H1 (cell line): ENCODE results near the gene ARHGEF38. TPM values are rescaled to one million over a fixed set of nuclear protein-coding genes. Genes with fewer than 3 reads are reported as not detected.

Experiments
- CTCF ChIA-PET: fragments of 300-600 bp; sonication (Branson Sonifier 250); formaldehyde crosslinking; loops from one replicate; lab custom pipeline; 2021; ENCODE audit not compliant: partially characterized antibody; lab: Charles Lee
- POLR2A ChIA-PET: fragments of 300-600 bp; sonication (Branson Sonifier 250); formaldehyde crosslinking; loops from one replicate; lab custom pipeline; 2021; ENCODE audit warnings: inconsistent platforms; ENCODE audit not compliant: partially characterized antibody; lab: Charles Lee
- DNase-seq, 2 experiments: peaks; one replicate each; pipeline versions ENCODE4 v3.0.0 to v3.0.0-alpha.2; 2010 to 2022; ENCODE audit warnings: low spot score in 2 of 2, low read depth in 1 of 2, mixed read lengths in 1 of 2
- FAIRE-seq: peaks from 2 replicates; lab custom pipeline; 2011; peaks lifted over from hg19 to GRCh38; lab: Jason Lieb, UNC
- H2AFZ ChIP-seq: 2 replicates; pipeline ENCODE4 v1.8.1; 2012; ENCODE audit warnings: low read length, inconsistent platforms
- H2AK5ac ChIP-seq: 2 replicates; pipeline ENCODE4 v1.6.1; 2013; ENCODE audit warnings: low read depth, low read length
- H2BK120ac ChIP-seq: replicated peaks from 2 replicates; pipeline ENCODE3; 2013; ENCODE audit warnings: low read depth, low read length, inconsistent platforms
- H2BK12ac ChIP-seq: 2 replicates; pipeline ENCODE4 v1.6.1; 2013; ENCODE audit warnings: low read depth, low read length
- H2BK15ac ChIP-seq: 2 replicates; pipeline ENCODE4 v1.6.1; 2013; ENCODE audit warnings: low read length
- H2BK20ac ChIP-seq: 2 replicates; pipeline ENCODE4 v1.6.1; 2013; ENCODE audit warnings: low read length
- H2BK5ac ChIP-seq: 2 replicates; pipeline ENCODE4 v1.6.1; 2013; ENCODE audit warnings: low read depth, low read length
- H3K14ac ChIP-seq: 2 replicates; pipeline ENCODE4 v1.6.1; 2013; ENCODE audit warnings: inconsistent platforms; ENCODE audit not compliant: insufficient read length
- H3K18ac ChIP-seq: 2 replicates; pipeline ENCODE4 v1.6.1; 2013; ENCODE audit warnings: low read length; ENCODE audit errors: extremely low read depth
- H3K23ac ChIP-seq: 2 replicates; pipeline ENCODE4 v1.6.1; 2013; ENCODE audit warnings: inconsistent platforms; ENCODE audit not compliant: insufficient read length
- H3K23me2 ChIP-seq: 2 replicates; pipeline ENCODE4 v1.6.1; 2013; ENCODE audit warnings: low read depth, low read length
- H3K27ac ChIP-seq: 2 replicates; pipeline ENCODE4 v1.6.1; 2011; ENCODE audit warnings: low read depth, low read length, inconsistent platforms
- H3K27me3 ChIP-seq, 4 experiments: replicated peaks in 1 of 4; 1 replicate in 1 of 4; 2 replicates in 3 of 4; pipeline versions ENCODE4 v1.6.1 to v1.8.1; 2011 to 2013; ENCODE audit warnings: low read length in 3 of 4, mild to moderate bottlenecking in 3 of 4, inconsistent platforms in 2 of 4, mixed read lengths in 2 of 4, moderate library complexity in 1 of 4; ENCODE audit not compliant: control insufficient read depth in 3 of 4, insufficient read depth in 3 of 4; ENCODE audit errors: extremely low read depth in 1 of 4
- H3K36me3 ChIP-seq, 4 experiments: 2 replicates each; pipeline versions ENCODE4 v1.6.1 to v1.8.1; 2011 to 2013; ENCODE audit warnings: mild to moderate bottlenecking in 4 of 4, low read length in 3 of 4, moderate library complexity in 2 of 4, control low read depth in 1 of 4, inconsistent platforms in 1 of 4; ENCODE audit not compliant: insufficient read depth in 4 of 4, control insufficient read depth in 2 of 4
- H3K4ac ChIP-seq: replicated peaks from 2 replicates; pipeline ENCODE3; 2013; ENCODE audit warnings: low read length, low read depth, mixed read lengths, inconsistent platforms; ENCODE audit not compliant: insufficient read length
- H3K4me1 ChIP-seq, 4 experiments: replicated peaks in 1 of 4; 1 replicate in 1 of 4; 2 replicates in 3 of 4; pipeline versions ENCODE4 v1.6.1 to v1.8.1; 2011 to 2013; ENCODE audit warnings: low read length in 3 of 4, inconsistent platforms in 2 of 4, mixed read lengths in 1 of 4; ENCODE audit not compliant: insufficient read depth in 4 of 4, control insufficient read depth in 3 of 4
- H3K4me2 ChIP-seq, 2 experiments: 2 replicates each; pipeline versions ENCODE4 v1.6.1 to v1.8.1; 2011 to 2013; ENCODE audit warnings: low read depth in 2 of 2, low read length in 2 of 2, control low read depth in 1 of 2, inconsistent platforms in 1 of 2, mild to moderate bottlenecking in 1 of 2; ENCODE audit not compliant: insufficient read depth in 1 of 2
- H3K4me3 ChIP-seq, 4 experiments: fragments of 200-600, 300-600 bp in 1 of 4; sonication (generic), shearing (Covaris generic), sonication (Bioruptor Twin) in 1 of 4; 2 replicates each; pipeline versions ENCODE4 v1.5.1 to v1.8.1; 2011 to 2016; ENCODE audit warnings: low read length in 4 of 4, low read depth in 3 of 4, control low read depth in 2 of 4, inconsistent platforms in 2 of 4, mild to moderate bottlenecking in 2 of 4, mixed read lengths in 1 of 4, moderate library complexity in 1 of 4; ENCODE audit not compliant: insufficient read depth in 2 of 4; ENCODE audit errors: extremely low read depth in 1 of 4
- H3K56ac ChIP-seq: replicated peaks from 2 replicates; pipeline ENCODE3; 2013; ENCODE audit warnings: low read depth, mild to moderate bottlenecking, mixed read lengths, low read length, inconsistent platforms; ENCODE audit not compliant: insufficient read length
- H3K79me1 ChIP-seq: 2 replicates; pipeline ENCODE4 v1.6.1; 2013; ENCODE audit warnings: low read depth, low read length, control low read depth
- H3K79me2 ChIP-seq, 2 experiments: 2 replicates each; pipeline versions ENCODE4 v1.6.1 to v1.8.1; 2012 to 2013; ENCODE audit warnings: low read length in 2 of 2, mild to moderate bottlenecking in 2 of 2, inconsistent platforms in 1 of 2; ENCODE audit not compliant: insufficient read depth in 2 of 2, control insufficient read depth in 1 of 2
- H3K9ac ChIP-seq, 4 experiments: replicated peaks in 1 of 4; 1 replicate in 1 of 4; 2 replicates in 3 of 4; pipeline versions ENCODE4 v1.6.1 to v1.8.1; 2011 to 2013; ENCODE audit warnings: low read depth in 3 of 4, low read length in 3 of 4, control low read depth in 2 of 4, mild to moderate bottlenecking in 2 of 4, moderate library complexity in 2 of 4, inconsistent platforms in 1 of 4; ENCODE audit errors: extremely low read depth in 1 of 4
- H3K9me3 ChIP-seq, 2 experiments: 2 replicates each; pipeline versions ENCODE4 v1.6.1 to v1.8.1; 2012 to 2013; ENCODE audit warnings: mild to moderate bottlenecking in 2 of 2, moderate library complexity in 2 of 2, control low read depth in 1 of 2, inconsistent platforms in 1 of 2, low read depth in 1 of 2, low read length in 1 of 2, mixed read lengths in 1 of 2; ENCODE audit not compliant: insufficient read depth in 2 of 2
- H4K20me1 ChIP-seq, 2 experiments: replicated peaks in 1 of 2; 2 replicates each; pipeline versions ENCODE3 to v1.8.1; 2011 to 2013; ENCODE audit warnings: inconsistent platforms in 2 of 2, low read length in 2 of 2, mild to moderate bottlenecking in 1 of 2; ENCODE audit not compliant: insufficient read depth in 2 of 2, control insufficient read depth in 1 of 2
- H4K5ac ChIP-seq: 2 replicates; pipeline ENCODE4 v1.6.1; 2013; ENCODE audit warnings: low read length, low read depth, mixed read lengths, inconsistent platforms; ENCODE audit not compliant: insufficient read length
- H4K8ac ChIP-seq: 2 replicates; pipeline ENCODE4 v1.8.0; 2013; ENCODE audit warnings: mild to moderate bottlenecking, moderate library complexity, low read length, inconsistent platforms; ENCODE audit not compliant: insufficient read depth; ENCODE audit errors: extremely low read depth
- H4K91ac ChIP-seq: replicated peaks from 2 replicates; pipeline ENCODE3; 2013; ENCODE audit warnings: low read length, mixed read lengths, inconsistent platforms; ENCODE audit not compliant: insufficient read length
- BCL11A ChIP-seq, 2 experiments: IDR thresholded peaks; one replicate each; pipeline ENCODE4 v1.6.1; 2011; ENCODE audit warnings: low read depth in 2 of 2, low read length in 2 of 2, mild to moderate bottlenecking in 2 of 2
- CBX5 ChIP-seq: fragments of 300-800, 300-1000 bp; sonication (generic); IDR thresholded peaks from 2 replicates; pipeline ENCODE4 v1.7.1; 2016; ENCODE audit warnings: antibody characterized with exemption, low read length, low read depth
- EGR1 ChIP-seq: IDR thresholded peaks from 2 replicates; pipeline ENCODE4 v1.6.1; 2011; ENCODE audit warnings: low read depth, low read length, borderline replicate concordance
- EP300 ChIP-seq, 2 experiments: IDR thresholded peaks; 1 replicate in 1 of 2; 2 replicates in 1 of 2; pipeline ENCODE4 v1.6.1; 2011 to 2012; ENCODE audit warnings: low read depth in 2 of 2, low read length in 2 of 2, mild to moderate bottlenecking in 2 of 2, borderline replicate concordance in 1 of 2, inconsistent platforms in 1 of 2, moderate library complexity in 1 of 2
- GABPA ChIP-seq: IDR thresholded peaks from 2 replicates; pipeline ENCODE4 v1.6.1; 2011; ENCODE audit warnings: mild to moderate bottlenecking, low read length, moderate library complexity, borderline replicate concordance; ENCODE audit not compliant: insufficient read depth
- KDM1A ChIP-seq: fragments of 200-600, 300-600 bp; sonication (generic); IDR thresholded peaks from 2 replicates; pipeline ENCODE4 v1.7.1; 2016; ENCODE audit warnings: mild to moderate bottlenecking, low read length, borderline replicate concordance
- KDM4A ChIP-seq: IDR thresholded peaks from one replicate; pipeline ENCODE4 v1.7.1; 2012; ENCODE audit warnings: low read depth, mild to moderate bottlenecking, moderate library complexity, low read length, inconsistent platforms; ENCODE audit not compliant: severe bottlenecking
- MAFK ChIP-seq: IDR thresholded peaks from 2 replicates; pipeline ENCODE4 v1.6.1; 2012; ENCODE audit warnings: low read depth, mild to moderate bottlenecking, improper control_type of control experiment, low read length
- RAD21 ChIP-seq, 2 experiments: IDR thresholded peaks in 1 of 2; conservative IDR thresholded peaks in 1 of 2; 2 replicates each; pipeline ENCODE4 v1.6.1; 2011; ENCODE audit warnings: low read depth in 2 of 2, low read length in 2 of 2, improper control_type of control experiment in 1 of 2, inconsistent platforms in 1 of 2, mild to moderate bottlenecking in 1 of 2, moderate library complexity in 1 of 2
- SP1 ChIP-seq: IDR thresholded peaks from 2 replicates; pipeline ENCODE4 v1.6.1; 2011; ENCODE audit warnings: low read depth, low read length
- SP2 ChIP-seq: IDR thresholded peaks from 2 replicates; pipeline ENCODE4 v1.6.1; 2012; ENCODE audit warnings: mild to moderate bottlenecking, low read length, inconsistent platforms
- SUZ12 ChIP-seq: fragments of 200-600 bp; sonication (generic); IDR thresholded peaks from 2 replicates; pipeline ENCODE4 v1.6.1; 2012; ENCODE audit warnings: mild to moderate bottlenecking, inconsistent platforms, low read length, moderate library complexity, mixed read lengths
- TAF1 ChIP-seq: IDR thresholded peaks from 2 replicates; pipeline ENCODE4 v1.6.1; 2011; ENCODE audit warnings: mild to moderate bottlenecking, low read depth, low read length
- TBP ChIP-seq: IDR thresholded peaks from 2 replicates; pipeline ENCODE4 v1.6.1; 2011; ENCODE audit warnings: low read depth, low read length, improper control_type of control experiment
- WGBS, 2 experiments: shearing (Covaris generic) in 1 of 2; methylation state at CpG; one replicate each; pipeline versions ENCODE4 v1.1.6 to v1.1.7; 2013 to 2015; ENCODE audit warnings: low lambda C conversion rate in 2 of 2, mixed read lengths in 2 of 2, inconsistent platforms in 1 of 2, low coverage in 1 of 2, missing lambda C conversion rate in 1 of 2; ENCODE audit not compliant: insufficient replicate concordance in 2 of 2, insufficient coverage in 1 of 2, insufficient read length in 1 of 2; ENCODE audit errors: extremely low coverage in 1 of 2, missing lambda C conversion rate in 1 of 2; 5-methylcytosine and 5-hydroxymethylcytosine counted together
- polyA plus RNA-seq, 7 experiments: library from polyadenylated mRNA; depleted of rRNA in 3 of 7; stranded (reverse) in 5 of 7; unstranded in 2 of 7; fragments of >200 nt in 5 of 7; fragments of 200-250 nt in 2 of 7; gene quantifications; 1 replicate in 5 of 7; 2 replicates in 1 of 7; 4 replicates in 1 of 7; pipeline versions ENCODE4 v1.2.1 to v1.2.3, GENCODE V29; 2011 to 2013; ENCODE audit warnings: missing spikeins in 2 of 7, mixed read lengths in 2 of 7
- total RNA-seq: library from RNA; stranded (reverse); fragmentation: NEBNext Ultra II Directional; extraction: Animal tissue kit (Norgen Biotek cat#: 25700); gene quantifications from 2 replicates; pipeline ENCODE4 v1.2.1, GENCODE V29; 2021

The ARHGEF38 gene
- total and polyA plus RNA-seq, 2 of the 8 experiments (the other 6 are each of a cell fraction or from before 2014, with no cell fraction given) = not detected

GRCh38 chr4:105560421-105560848 is 8.0 kb downstream of the ARHGEF38 start:
- H3K9me3 ChIP-seq = no peaks in the 10 kb centered on the region
- no peaks in the 10 kb centered on the region for H3K79me2 ChIP-seq
- no peak overlapping the region for H3K56ac ChIP-seq
- no peaks in the 10 kb centered on the region for H3K36me3 ChIP-seq
- peaks cover 26 to 60% (median 51%) of the 10 kb centered on the region in 4 experiments for H3K27me3 ChIP-seq
- POLR2A ChIA-PET = no interaction called here
- H3K27ac ChIP-seq = no peak overlapping the region
- no peak overlapping the region for H3K4me3 ChIP-seq
- CTCF ChIA-PET = interaction anchor here (0.7 to 1.5 kb wide), 2 partner anchors 29 to 39 kb away, joined by 3 to 4 read pairs; no protein-coding TSS in a partner anchor
- H3K18ac ChIP-seq = no peak overlapping the region
- WGBS, 2 experiments = 83% methylated on average over 1 of the region's 1 CpG; no CpG with 5 or more reads in 1 of the 2 experiments
- no peak overlapping the region for H4K91ac ChIP-seq
- no peaks in the 10 kb centered on the region for H3K23me2 ChIP-seq
- H3K4me2 ChIP-seq = no peak overlapping the region
- no peak overlapping the region for H3K4ac ChIP-seq
- no peak overlapping the region for H2AFZ ChIP-seq
- H3K4me1 ChIP-seq = peaks cover 0 to 7% (median 2%) of the 10 kb centered on the region in 4 experiments; a peak in 2 of 7 replicates
- FAIRE-seq (no peak), DNase-seq (no peak)
- H2AK5ac ChIP-seq = no peak overlapping the region
- no peak overlapping the region for H4K8ac ChIP-seq
- H3K23ac ChIP-seq = no peak overlapping the region
- H2BK15ac ChIP-seq = no peak overlapping the region
- no peak overlapping the region for H4K5ac ChIP-seq
- H2BK20ac ChIP-seq = no peak overlapping the region
- H2BK12ac ChIP-seq = no peak overlapping the region
- H3K79me1 ChIP-seq = no peaks in the 10 kb centered on the region
- H4K20me1 ChIP-seq = peaks cover 2 to 5% of the 10 kb centered on the region in 2 experiments
- H3K14ac ChIP-seq = no peak overlapping the region
- no peak overlapping the region for H3K9ac ChIP-seq
- H2BK120ac ChIP-seq = no peak overlapping the region
- no peak overlapping the region for H2BK5ac ChIP-seq
- no peak for TF ChIP-seq EP300 (IDR thresholded peaks at IDR 0.05; ENCODE audit: borderline replicate concordance in 1 of 2, low read depth in 2 of 2, low read length in 2 of 2)
- TF ChIP-seq TBP = no peak
- TF ChIP-seq CBX5 = no peak
- TF ChIP-seq TAF1 = no peak
- TF ChIP-seq KDM4A = no peak
- no peak for TF ChIP-seq EGR1
- no peak for TF ChIP-seq RAD21 (IDR thresholded peaks at IDR 0.05 in 1 of 2, conservative IDR thresholded peaks at IDR 0.05 in 1 of 2; ENCODE audit: low read depth in 2 of 2, low read length in 2 of 2)
- TF ChIP-seq SUZ12 = no peak
- TF ChIP-seq SP1 = no peak
- no peak for TF ChIP-seq GABPA
- TF ChIP-seq BCL11A (IDR thresholded peaks at IDR 0.05; ENCODE audit: low read depth in 2 of 2, low read length in 2 of 2) = no peak
- TF ChIP-seq KDM1A = no peak
- TF ChIP-seq SP2 = no peak
- TF ChIP-seq MAFK = no peak
